ENCODE data around the gene KCNK10.

- TF ChIP-seq SRF (IDR thresholded peaks at IDR 0.05; ENCODE audit: low read depth in 2 of 2, low read length in 2 of 2) (no peak), NRF1 (conservative IDR thresholded peaks at IDR 0.05; ENCODE audit: low read depth, low read length) (no peak), ASH2L (IDR thresholded peaks at IDR 0.05; ENCODE audit: borderline replicate concordance, low read depth) (no peak), RFX5 (IDR thresholded peaks at IDR 0.05; ENCODE audit: low read depth, low read length) (no peak), SP1 (IDR thresholded peaks at IDR 0.05; ENCODE audit: low read depth, low read length) (no peak), SREBF2 (IDR thresholded peaks at IDR 0.05; ENCODE audit: low read length) (no peak), CEBPB (IDR thresholded peaks at IDR 0.05; ENCODE audit: borderline replicate concordance in 1 of 2, low read depth in 2 of 2, low read length in 2 of 2) (no peak), EZH2 (IDR thresholded peaks at IDR 0.05; ENCODE audit: borderline replicate concordance, control insufficient read depth, low read depth, low read length) (no peak), MTA3 (IDR thresholded peaks at IDR 0.05; ENCODE audit: borderline replicate concordance, low read length) (no peak)
- TF ChIP-seq, protein P1, sequence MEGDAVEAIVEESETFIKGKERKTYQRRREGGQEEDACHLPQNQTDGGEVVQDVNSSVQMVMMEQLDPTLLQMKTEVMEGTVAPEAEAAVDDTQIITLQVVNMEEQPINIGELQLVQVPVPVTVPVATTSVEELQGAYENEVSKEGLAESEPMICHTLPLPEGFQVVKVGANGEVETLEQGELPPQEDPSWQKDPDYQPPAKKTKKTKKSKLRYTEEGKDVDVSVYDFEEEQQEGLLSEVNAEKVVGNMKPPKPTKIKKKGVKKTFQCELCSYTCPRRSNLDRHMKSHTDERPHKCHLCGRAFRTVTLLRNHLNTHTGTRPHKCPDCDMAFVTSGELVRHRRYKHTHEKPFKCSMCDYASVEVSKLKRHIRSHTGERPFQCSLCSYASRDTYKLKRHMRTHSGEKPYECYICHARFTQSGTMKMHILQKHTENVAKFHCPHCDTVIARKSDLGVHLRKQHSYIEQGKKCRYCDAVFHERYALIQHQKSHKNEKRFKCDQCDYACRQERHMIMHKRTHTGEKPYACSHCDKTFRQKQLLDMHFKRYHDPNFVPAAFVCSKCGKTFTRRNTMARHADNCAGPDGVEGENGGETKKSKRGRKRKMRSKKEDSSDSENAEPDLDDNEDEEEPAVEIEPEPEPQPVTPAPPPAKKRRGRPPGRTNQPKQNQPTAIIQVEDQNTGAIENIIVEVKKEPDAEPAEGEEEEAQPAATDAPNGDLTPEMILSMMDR (IDR thresholded peaks at IDR 0.05 in 2 of 3, conservative IDR thresholded peaks at IDR 0.05 in 1 of 3; ENCODE audit: control insufficient read depth in 2 of 3, extremely low read depth in 1 of 3, insufficient read depth in 1 of 3, low read depth in 3 of 3, low read length in 3 of 3): no peak
These were observed 25.5 kb upstream of the KCNK10 start for GRCh38 chr14:88348546-88348945.
